Measurements from ENCODE around the gene SLC38A7.
"Not testable (repeated sequence)": the region's sequence is repeated elsewhere in the genome, so short reads cannot be mapped to it uniquely, and the experiment has no call there.

SLC38A7 gene, protein sequence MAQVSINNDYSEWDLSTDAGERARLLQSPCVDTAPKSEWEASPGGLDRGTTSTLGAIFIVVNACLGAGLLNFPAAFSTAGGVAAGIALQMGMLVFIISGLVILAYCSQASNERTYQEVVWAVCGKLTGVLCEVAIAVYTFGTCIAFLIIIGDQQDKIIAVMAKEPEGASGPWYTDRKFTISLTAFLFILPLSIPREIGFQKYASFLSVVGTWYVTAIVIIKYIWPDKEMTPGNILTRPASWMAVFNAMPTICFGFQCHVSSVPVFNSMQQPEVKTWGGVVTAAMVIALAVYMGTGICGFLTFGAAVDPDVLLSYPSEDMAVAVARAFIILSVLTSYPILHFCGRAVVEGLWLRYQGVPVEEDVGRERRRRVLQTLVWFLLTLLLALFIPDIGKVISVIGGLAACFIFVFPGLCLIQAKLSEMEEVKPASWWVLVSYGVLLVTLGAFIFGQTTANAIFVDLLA

GRCh38 chr16:58684354-58685083, at the start of gene SLC38A7:
SLC38A7 (minus strand) TSS chr16:58684770; CDS start chr16:58680126, 4,644 bp downstream.
- DNase-seq, result peak; percentile 87

- DNase-seq, result peak; percentile 94
Observed at GRCh38 chr16:58733671-58734458, 49.3 kb upstream of the SLC38A7 start, which contains the start of gene GOT2. GOT2 (minus strand) TSS chr16:58734316; CDS start chr16:58734228, 88 bp downstream.

GRCh38 chr16:58733248-58733670, 48.7 kb upstream of the SLC38A7 start:
- DNase-seq, result peak; percentile 11

DNA sequence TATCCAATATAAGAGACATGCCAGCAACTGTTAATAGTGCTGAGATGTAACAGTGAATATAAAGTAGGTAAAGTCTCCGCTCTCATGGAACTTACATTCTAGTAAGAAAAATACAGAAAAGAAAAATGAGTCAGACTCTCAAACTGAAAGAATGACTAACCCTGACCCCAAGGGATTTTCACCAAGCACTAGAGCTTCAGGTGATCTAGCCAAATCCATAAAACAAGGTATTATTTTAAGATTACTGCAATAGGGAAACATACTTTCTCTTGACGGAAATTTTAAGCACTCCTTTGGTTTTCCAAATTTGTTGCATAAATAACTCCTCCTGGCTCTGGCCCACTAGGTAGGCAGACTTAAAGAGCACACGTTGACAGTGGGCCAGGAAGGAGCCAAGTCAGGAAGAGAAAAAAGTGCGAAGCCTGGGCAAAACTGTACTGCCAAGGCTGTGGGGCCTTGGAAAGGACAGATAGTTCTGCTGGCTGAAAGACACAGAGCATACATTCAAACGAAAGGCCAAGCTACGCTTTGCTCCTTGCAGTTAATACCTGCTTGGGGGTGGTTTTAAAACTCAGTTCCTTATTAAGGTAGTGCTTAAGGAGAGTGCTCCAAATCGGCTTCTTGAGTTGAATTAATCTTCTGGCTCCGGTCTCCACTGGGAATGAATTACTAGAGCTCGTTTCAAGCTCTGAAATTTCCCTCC, 48.1 kb upstream of the SLC38A7 start:
- peak; percentile 27 for DNase-seq

GRCh38 chr16:58730724-58731370, 46.3 kb upstream of the SLC38A7 start:
- DNase-seq, result no peak

DNA sequence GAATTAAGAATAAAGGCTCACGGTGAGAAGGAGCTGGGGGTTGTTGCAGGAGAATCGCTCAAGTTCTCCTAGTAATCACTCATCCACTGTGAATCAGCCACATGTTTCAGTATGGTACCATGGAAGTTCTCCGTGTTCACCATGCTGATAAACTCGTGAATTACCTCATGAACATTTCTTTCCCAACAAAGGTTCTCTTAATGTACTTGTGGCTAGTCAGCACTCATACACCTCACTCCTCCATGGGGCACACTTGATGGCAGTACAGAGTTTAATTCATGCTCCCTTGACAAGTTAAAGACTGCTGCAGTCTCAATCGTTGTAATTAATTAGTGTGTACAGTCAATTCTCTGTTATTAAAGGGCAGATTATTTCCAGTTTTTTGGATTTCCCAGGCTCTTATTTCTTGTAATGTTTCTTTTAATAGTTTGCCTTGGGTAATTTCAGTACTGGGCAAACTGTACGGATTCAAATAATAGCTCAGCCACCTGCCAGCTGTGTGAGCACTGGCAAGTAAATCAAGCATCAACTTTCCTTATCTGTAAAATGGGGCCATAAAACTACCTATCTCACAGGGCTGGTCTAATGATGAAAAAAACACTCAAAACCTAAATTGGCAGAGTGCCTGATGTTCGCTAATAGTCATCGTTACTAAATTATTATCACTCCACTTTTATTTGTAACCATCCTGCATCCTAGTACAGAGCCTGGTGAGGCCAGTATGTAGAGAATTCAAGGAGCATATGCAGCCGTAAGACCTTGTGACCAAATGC, 43.4 kb upstream of the SLC38A7 start:
- DNase-seq, result no peak

DNA sequence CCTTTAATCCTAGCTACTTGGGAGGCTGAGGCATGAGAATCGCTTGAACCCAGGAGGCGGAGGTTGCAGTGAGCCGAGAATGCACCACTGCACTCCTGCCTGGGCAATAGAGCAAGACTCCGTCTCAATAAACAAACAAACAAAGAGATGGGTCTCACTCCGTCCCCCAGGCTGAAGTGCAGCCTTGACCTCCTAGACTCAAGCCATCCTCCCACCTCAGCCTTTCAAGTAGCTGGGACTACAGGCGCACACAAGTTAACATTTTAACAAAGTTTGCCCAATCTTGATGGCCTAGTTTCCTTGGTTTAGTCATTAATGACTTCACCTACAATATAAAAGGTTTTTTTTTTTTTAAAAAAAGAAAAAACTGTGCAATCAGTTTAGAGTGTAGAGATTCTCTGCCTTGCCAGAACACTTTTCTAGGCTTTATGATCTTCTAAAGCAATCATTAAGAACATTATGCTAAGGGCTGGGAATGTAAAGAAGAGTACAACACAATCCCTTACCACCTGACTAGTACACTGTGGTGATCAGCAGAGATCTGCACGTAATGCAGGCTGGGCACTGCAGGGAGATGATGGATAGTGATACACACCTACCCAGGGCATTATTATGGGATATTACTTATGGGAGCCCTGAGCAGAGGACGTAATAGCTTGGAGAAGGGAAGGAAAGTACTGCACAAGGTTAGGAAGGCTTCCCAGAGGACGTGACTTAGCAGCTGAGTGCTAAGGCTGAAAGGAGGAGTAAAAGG, 42.6 kb upstream of the SLC38A7 start:
- no peak for DNase-seq

DNA sequence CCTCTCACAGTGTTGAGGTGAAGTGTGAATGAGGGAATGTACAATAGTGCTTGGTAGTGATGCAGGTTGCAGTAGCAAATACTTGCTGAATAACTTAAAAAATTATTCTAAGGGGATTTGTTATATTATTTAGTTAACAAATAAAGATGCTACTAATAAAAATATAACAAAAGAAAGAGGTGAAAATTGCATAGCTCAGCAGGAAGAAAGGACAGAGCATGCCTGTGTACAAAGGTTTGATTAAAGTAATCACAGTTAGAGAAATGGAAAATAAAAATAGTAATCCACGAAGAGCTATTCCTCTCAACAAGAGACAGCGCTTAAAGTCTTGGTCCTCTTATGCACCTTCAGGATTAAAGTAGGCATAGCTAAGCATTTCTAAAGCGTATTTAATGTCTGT, 38.5 kb upstream of the SLC38A7 start:
- no peak for DNase-seq

DNA sequence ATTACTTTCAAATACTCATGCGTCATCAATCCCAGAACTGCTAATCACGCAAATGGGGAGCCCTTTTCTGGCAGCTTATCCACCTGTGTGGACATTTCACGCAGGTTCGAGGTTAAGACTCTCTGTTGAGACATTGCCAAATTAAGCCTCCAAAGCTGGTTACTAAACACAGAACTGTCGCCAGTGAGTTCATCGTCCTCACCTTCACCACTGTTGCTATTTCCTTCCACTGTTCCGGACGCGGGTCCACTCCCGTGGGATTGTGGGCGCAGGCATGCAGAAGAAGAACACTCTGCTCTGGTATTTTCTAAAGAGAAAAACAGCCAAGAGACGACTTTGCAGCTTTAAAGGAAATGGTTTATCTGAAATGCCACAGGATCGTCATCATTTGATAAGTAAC, 33.4 kb upstream of the SLC38A7 start:
- no peak for DNase-seq

DNA sequence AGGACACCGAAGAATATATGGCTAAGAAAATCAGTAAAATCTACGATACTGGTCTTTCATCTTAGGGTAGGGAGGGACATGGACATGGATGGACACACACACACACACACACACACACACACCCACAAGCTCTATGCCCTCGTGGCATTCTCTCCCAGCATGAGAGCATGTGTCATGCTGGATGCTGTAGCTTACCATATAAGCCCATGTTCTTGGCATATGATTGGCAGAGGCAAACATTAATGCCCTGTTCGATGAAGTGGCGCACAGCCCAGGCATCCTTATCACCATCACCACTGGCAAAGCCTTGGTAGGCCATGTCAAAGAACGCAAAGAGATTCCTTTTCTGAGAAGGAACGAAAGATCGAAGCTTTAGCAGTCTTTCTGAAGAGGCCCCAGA, 31.9 kb upstream of the SLC38A7 start:
- no peak for DNase-seq

GRCh38 chr16:58713742-58714141, 29.2 kb upstream of the SLC38A7 start:
- DNase-seq, result no peak

- no peak for DNase-seq
Observed at GRCh38 chr16:58709333-58709732, 24.8 kb upstream of the SLC38A7 start.

- no peak for DNase-seq
Observed at GRCh38 chr16:58699151-58699550, 14.6 kb upstream of the SLC38A7 start.

DNA sequence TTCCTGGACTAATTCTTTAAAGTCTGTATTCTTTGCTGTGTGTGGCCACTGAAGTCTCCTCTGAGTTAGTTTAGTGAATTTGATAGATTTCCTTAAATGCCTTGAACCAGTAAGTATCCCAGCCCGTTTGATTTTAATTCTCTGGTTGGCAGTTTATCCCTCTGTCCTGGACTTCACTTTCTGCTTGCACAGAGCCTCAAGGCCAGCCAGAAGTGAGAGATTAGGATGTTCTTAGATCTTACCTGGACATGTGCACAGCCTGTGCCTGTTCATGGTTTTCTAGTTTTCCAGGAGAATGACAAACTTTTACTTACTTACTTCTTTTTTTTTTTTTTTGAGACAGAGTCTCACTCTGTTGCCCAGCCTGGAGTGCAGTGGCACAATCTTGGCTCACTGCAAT, 10.8 kb upstream of the SLC38A7 start:
- DNase-seq, result no peak

GRCh38 chr16:58692450-58692849, 7.9 kb upstream of the SLC38A7 start:
- DNase-seq, result no peak

- DNase-seq, result not testable (repeated sequence)
Observed at GRCh38 chr16:58686985-58687706, 2.6 kb upstream of the SLC38A7 start.

DNA sequence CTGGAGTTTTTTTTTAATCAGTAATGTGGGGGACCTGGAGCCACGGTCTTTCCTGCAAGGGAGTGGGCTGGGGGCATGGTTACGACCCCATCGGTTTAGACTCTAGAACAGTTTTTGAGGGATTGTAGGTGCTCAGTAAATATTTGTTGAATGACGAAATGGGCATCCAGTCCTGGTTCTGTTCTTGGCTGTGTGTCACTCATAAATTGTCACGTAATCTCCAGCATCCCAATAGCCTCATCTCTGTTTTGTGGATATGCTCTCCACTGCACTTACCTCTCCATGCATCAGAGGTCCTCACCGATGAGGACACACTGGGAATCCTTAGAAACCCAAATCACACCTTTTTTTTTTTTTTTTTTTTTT, 497 bp upstream of the SLC38A7 start:
- no peak for DNase-seq

GRCh38 chr16:58684001-58684353, 593 bp downstream of the SLC38A7 start:
- DNase-seq, result peak; percentile 17

DNA sequence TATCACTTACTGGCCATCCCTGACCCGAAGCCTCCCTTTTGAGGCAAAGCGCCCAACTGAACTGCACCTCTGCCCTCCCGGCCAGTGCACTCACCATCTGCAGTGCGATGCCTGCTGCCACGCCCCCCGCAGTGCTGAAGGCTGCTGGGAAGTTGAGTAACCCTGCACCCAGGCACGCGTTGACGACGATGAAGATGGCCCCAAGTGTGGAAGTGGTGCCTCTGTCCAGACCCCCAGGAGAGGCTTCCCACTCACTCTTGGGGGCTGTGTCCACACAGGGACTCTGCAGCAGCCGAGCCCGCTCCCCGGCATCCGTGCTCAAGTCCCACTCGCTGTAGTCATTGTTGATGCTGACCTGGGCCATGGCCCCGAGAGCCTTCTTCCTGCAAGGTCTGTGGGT, 4.8 kb downstream of the SLC38A7 start:
- no peak for DNase-seq

DNA sequence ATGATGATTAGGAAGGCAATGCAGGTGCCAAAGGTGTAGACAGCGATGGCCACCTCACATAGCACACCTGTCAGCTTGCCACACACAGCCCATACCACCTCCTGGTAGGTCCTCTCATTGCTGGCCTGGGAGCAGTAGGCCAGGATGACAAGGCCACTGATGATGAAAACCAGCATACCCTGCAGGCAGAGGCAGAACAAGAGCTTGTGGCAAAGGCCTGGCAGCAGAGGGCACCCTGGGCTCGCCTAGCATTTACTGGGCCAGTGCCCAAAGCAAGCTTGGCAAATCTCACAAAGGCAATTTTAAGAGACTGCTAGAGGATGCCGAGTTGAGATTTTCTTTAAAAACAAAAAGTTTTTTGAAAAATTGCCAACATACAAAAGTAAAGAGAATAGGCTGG, 5.9 kb downstream of the SLC38A7 start:
- peak; percentile 50 for DNase-seq
